Endothelial cell of umbilical vein (primary cell): Measurements from ENCODE around the gene NUP107. TPM values are rescaled to one million over a fixed set of nuclear protein-coding genes. Genes with fewer than 3 reads are reported as not detected.

ENCODE experiments used
- BruUV-seq: library from RNA; stranded (reverse); fragments of 400-500 nt; replicated peaks from 2 replicates; lab custom pipeline; 2021; lab: Mats Ljungman, UMichigan
- CTCF ChIA-PET: fragments of 300-600, 350-600 bp; sonication (Branson Sonifier 250); formaldehyde crosslinking; loops from one replicate; lab custom pipeline; 2021; ENCODE audit warnings: antibody characterized with exemption, inconsistent platforms; lab: Charles Lee
- POLR2A ChIA-PET: fragments of 300-600, 350-600 bp; sonication (Branson Sonifier 250); formaldehyde crosslinking; loops from one replicate; lab custom pipeline; 2021; ENCODE audit warnings: antibody characterized with exemption, inconsistent platforms; lab: Charles Lee
- DNase-seq: peaks from one replicate; pipeline ENCODE4 v3.0.0-alpha.2; 2011; ENCODE audit warnings: low read depth, low spot score
- FAIRE-seq: peaks from 2 replicates; lab custom pipeline; 2011; peaks lifted over from hg19 to GRCh38; lab: Jason Lieb, UNC
- H2AFZ ChIP-seq: 2 replicates; pipeline ENCODE4 v1.6.0; 2012; ENCODE audit warnings: low read depth, low read length, control low read depth, inconsistent platforms
- H3K27ac ChIP-seq: 2 replicates; pipeline ENCODE4 v1.5.1; 2011; ENCODE audit warnings: low read depth, mild to moderate bottlenecking, control low read depth, low read length, moderate library complexity; ENCODE audit not compliant: insufficient read depth
- H3K27me3 ChIP-seq, 2 experiments: 2 replicates each; pipeline versions ENCODE4 v1.6.0 to v1.6.1; 2011; ENCODE audit warnings: low read length in 2 of 2, mixed read lengths in 1 of 2; ENCODE audit not compliant: control insufficient read depth in 2 of 2, insufficient read depth in 2 of 2
- H3K36me3 ChIP-seq, 2 experiments: 2 replicates in 1 of 2; 3 replicates in 1 of 2; pipeline ENCODE4 v1.5.1; 2011; ENCODE audit warnings: low read length in 2 of 2, mild to moderate bottlenecking in 1 of 2, moderate library complexity in 1 of 2; ENCODE audit not compliant: control insufficient read depth in 2 of 2, insufficient read depth in 2 of 2; ENCODE audit errors: extremely low read depth in 1 of 2
- H3K4me1 ChIP-seq: 3 replicates; pipeline ENCODE4 v1.5.1; 2011; ENCODE audit warnings: mild to moderate bottlenecking, low read length; ENCODE audit not compliant: control insufficient read depth, insufficient read depth; ENCODE audit errors: extremely low read depth
- H3K4me2 ChIP-seq: 2 replicates; pipeline ENCODE4 v1.6.1; 2011; ENCODE audit warnings: low read length, control low read depth, mixed read lengths; ENCODE audit not compliant: insufficient read depth
- H3K4me3 ChIP-seq, 3 experiments: fragments of 200-600 bp in 1 of 3; sonication (generic), shearing (Covaris generic) in 1 of 3; replicated peaks in 1 of 3; 2 replicates each; pipeline ENCODE4 v1.5.1; 2011 to 2016; ENCODE audit warnings: control low read depth in 3 of 3, low read length in 3 of 3, mild to moderate bottlenecking in 2 of 3, inconsistent platforms in 1 of 3, low read depth in 1 of 3, moderate library complexity in 1 of 3; ENCODE audit not compliant: insufficient read depth in 1 of 3
- H3K79me2 ChIP-seq: 2 replicates; pipeline ENCODE4 v1.6.0; 2012; ENCODE audit warnings: low read length, inconsistent platforms; ENCODE audit not compliant: control insufficient read depth, insufficient read depth
- H3K9ac ChIP-seq: replicated peaks from 2 replicates; pipeline ENCODE3; 2011; ENCODE audit warnings: low read length, control low read depth; ENCODE audit not compliant: insufficient read depth; ENCODE audit errors: extremely low read depth
- H3K9me1 ChIP-seq: replicated peaks from 3 replicates; pipeline ENCODE4 v1.6.0; 2011; ENCODE audit warnings: mild to moderate bottlenecking, low read length; ENCODE audit not compliant: control insufficient read depth, insufficient read depth; ENCODE audit errors: extremely low read depth
- H3K9me3 ChIP-seq: replicated peaks from 2 replicates; pipeline ENCODE4 v1.5.1; 2012; ENCODE audit warnings: low read length, inconsistent platforms; ENCODE audit not compliant: control insufficient read depth, insufficient read depth
- H4K20me1 ChIP-seq: replicated peaks from 2 replicates; pipeline ENCODE3; 2011; ENCODE audit warnings: mild to moderate bottlenecking, low read length; ENCODE audit not compliant: control insufficient read depth, insufficient read depth; ENCODE audit errors: extremely low read depth
- CTCF ChIP-seq, 2 donors: IDR thresholded peaks; 1 replicate in 1 of 2; 2 replicates in 1 of 2; pipeline ENCODE4 v1.5.1; 2011; ENCODE audit warnings: low read length in 2 of 2, mild to moderate bottlenecking in 2 of 2, moderate library complexity in 2 of 2, control low read depth in 1 of 2, inconsistent platforms in 1 of 2, low read depth in 1 of 2; ENCODE audit not compliant: insufficient read depth in 1 of 2; ENCODE audit errors: extremely low read depth in 1 of 2
- EZH2 ChIP-seq: IDR thresholded peaks from 2 replicates; pipeline ENCODE4 v1.6.1; 2012; ENCODE audit warnings: borderline replicate concordance, low read depth, mild to moderate bottlenecking, moderate library complexity, low read length, inconsistent platforms; ENCODE audit not compliant: severe bottlenecking
- FOS ChIP-seq: IDR thresholded peaks from 2 replicates; pipeline ENCODE4 v1.6.1; 2011; ENCODE audit warnings: mild to moderate bottlenecking, low read length, moderate library complexity, borderline replicate concordance; ENCODE audit not compliant: insufficient read depth
- GATA2 ChIP-seq: IDR thresholded peaks from 2 replicates; pipeline ENCODE4 v1.7.0; 2011; ENCODE audit warnings: low read depth, mild to moderate bottlenecking, moderate library complexity, mixed read lengths, low read length; ENCODE audit not compliant: insufficient read length, insufficient read depth
- JUN ChIP-seq: IDR thresholded peaks from 2 replicates; pipeline ENCODE4 v1.6.1; 2011; ENCODE audit warnings: borderline replicate concordance, low read depth; ENCODE audit not compliant: insufficient read length, insufficient read depth
- MAX ChIP-seq: IDR thresholded peaks from 2 replicates; pipeline ENCODE4 v1.6.1; 2011; ENCODE audit not compliant: insufficient read depth, insufficient read length
- MYC ChIP-seq: IDR thresholded peaks from one replicate; pipeline ENCODE4 v1.6.1; 2011; ENCODE audit warnings: mild to moderate bottlenecking, low read depth, low read length
- POLR2A ChIP-seq: IDR thresholded peaks from 2 replicates; pipeline ENCODE4 v1.6.1; 2012; ENCODE audit warnings: low read depth, mild to moderate bottlenecking, control low read depth, low read length
- POLR2AphosphoS5 ChIP-seq: IDR thresholded peaks from 2 replicates; pipeline ENCODE4 v1.6.1; 2012; ENCODE audit warnings: low read depth, mild to moderate bottlenecking, control low read depth, low read length, moderate library complexity; ENCODE audit not compliant: insufficient read depth
- dilution Hi-C: fragments of 300-500 bp; cut with MboI; formaldehyde crosslinking; loops from one replicate; pipeline ENCODE4 v1.15.0; 2019; ENCODE audit warnings: low sequenced_read_pairs; ENCODE audit not compliant: extremely low pct_ligation_motif_present
- intact Hi-C: fragments of 100-400 bp; cut with micrococcal nuclease; formaldehyde crosslinking; loops from one replicate; pipeline ENCODE4 v1.10.0; 2022
- polyA plus RNA-seq, 4 experiments: library from polyadenylated mRNA; depleted of rRNA in 3 of 4; stranded (reverse) in 3 of 4; unstranded in 1 of 4; fragments of >200 nt; gene quantifications; 2 replicates each; pipeline versions ENCODE4 v1.2.1 to v1.2.3, GENCODE V29; 2011 to 2012; ENCODE audit warnings: missing spikeins in 1 of 4
- total RNA-seq: library from RNA; stranded (reverse); gene quantifications from 2 replicates; pipeline ENCODE4 v1.2.3, GENCODE V29; 2021

Gene NUP107
- total and polyA plus RNA-seq, 2 donors (not counting 3 experiments of a cell fraction or from before 2014, with no cell fraction given), result 24.0 to 78.7 TPM

- TF ChIP-seq POLR2AphosphoS5 (no peak), JUN (no peak), FOS (no peak), MAX (no peak), EZH2 (no peak), MYC (no peak), CTCF (IDR thresholded peaks at IDR 0.05; ENCODE audit: extremely low read depth in 1 of 2, insufficient read depth in 1 of 2, low read depth in 1 of 2, low read length in 2 of 2) (no peak), GATA2 (no peak), POLR2A (no peak)
- DNase-seq, result no peak
- Histone ChIP-seq H3K36me3 (no peaks in the 10 kb centered on the region), H3K9me3 (no peaks in the 10 kb centered on the region), H3K4me1 (peaks cover 18% of the 10 kb centered on the region), H3K4me2 (no peak overlapping the region), H4K20me1 (no peaks in the 10 kb centered on the region), H3K27me3 (no peaks in the 10 kb centered on the region), H3K9me1 (no peaks in the 10 kb centered on the region), H3K27ac (no peak overlapping the region), H3K9ac (no peak overlapping the region), H2AFZ (no peak overlapping the region), H3K79me2 (no peaks in the 10 kb centered on the region), H3K4me3 (no peak overlapping the region)
- intact Hi-C loops, result no loop called here
- BruUV-seq, result no TSS peak
- dilution Hi-C loops, result no loop called here
- ChIA-PET CTCF (no interaction called here), POLR2A (no interaction called here)
- FAIRE-seq, result no peak
Measured at GRCh38 chr12:68790952-68791234, 104.1 kb downstream of the NUP107 start.
